GM21786 (cell line): Measurements from ENCODE around the gene DEPDC5.

ENCODE experiments used
- ATAC-seq: cut with Tn5 transposase; IDR thresholded peaks from one replicate; pipeline ENCODE4 v1.9.1; 2021; ENCODE audit not compliant: unreplicated experiment

DEPDC5 gene

GRCh38 chr22:31846161-31847115 is 92.6 kb downstream of the DEPDC5 start:
- no peak for ATAC-seq

- ATAC-seq = no peak
These were observed 94.6 kb downstream of the DEPDC5 start for GRCh38 chr22:31848411-31848810.

DNA sequence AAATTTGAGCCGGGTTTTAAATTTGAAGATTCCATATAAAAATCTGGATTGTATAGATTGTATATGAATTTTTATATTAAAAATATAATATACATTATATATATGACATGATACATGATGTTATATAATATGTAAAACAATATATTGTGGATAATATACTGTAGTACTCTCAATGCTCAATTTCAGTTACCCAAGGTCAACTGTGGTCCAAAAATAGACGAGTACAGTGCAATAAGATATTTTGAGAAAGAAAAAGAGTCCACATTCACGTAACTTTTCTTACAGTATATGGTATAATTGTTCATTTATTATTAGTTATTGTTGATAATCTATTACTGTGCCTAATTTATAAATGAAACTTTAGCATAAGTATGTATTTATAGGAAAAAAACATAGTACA is 96.3 kb downstream of the DEPDC5 start:
- ATAC-seq = no peak

GRCh38 chr22:31852691-31853421 is 99.0 kb downstream of the DEPDC5 start:
- ATAC-seq = no peak

DNA sequence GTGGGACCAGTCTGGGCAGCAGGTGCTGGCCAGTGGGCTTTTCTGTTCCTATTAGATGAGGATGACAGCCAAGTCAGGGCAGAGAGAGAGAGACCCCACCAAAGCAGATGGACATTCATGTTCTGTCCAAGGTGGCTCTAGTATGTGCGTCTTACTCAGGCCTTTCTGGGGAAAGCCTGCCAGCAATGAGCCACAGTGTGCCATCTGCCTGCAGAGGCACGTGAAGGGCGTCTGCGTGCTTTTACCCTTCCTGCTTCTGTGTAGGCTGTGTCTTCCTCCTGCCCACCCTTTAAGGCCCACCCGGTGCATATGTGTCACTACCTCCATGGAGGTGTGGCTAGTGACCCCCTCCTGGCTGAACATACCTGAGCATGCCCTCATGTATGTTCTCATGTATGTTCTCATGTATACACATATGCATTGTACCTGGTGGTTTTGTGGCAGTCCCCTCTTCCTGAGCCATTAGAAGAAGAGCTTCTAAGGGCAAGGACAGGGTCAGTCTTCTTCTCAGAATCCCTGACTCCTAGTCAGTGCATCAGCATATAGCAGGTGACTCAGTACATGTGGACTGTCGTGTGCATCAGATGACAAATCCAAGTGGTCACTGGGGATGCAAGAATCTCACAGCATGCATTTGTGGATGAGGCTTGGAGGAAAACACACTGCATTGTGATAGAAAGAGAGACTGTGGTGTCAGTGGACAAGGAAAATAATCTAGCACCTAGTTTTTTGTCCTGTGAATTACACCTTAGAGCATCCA is 100.1 kb downstream of the DEPDC5 start:
- no peak for ATAC-seq

- ATAC-seq = no peak
These were observed 103.4 kb downstream of the DEPDC5 start for GRCh38 chr22:31857247-31857646.

GRCh38 chr22:31861226-31861840 is 107.5 kb downstream of the DEPDC5 start:
- no peak for ATAC-seq

- ATAC-seq = no peak
These were observed 113.1 kb downstream of the DEPDC5 start for GRCh38 chr22:31866918-31867317.

GRCh38 chr22:31867386-31868153 is 113.8 kb downstream of the DEPDC5 start:
- ATAC-seq = no peak

GRCh38 chr22:31869739-31870138 is 115.9 kb downstream of the DEPDC5 start:
- ATAC-seq = no peak

DNA sequence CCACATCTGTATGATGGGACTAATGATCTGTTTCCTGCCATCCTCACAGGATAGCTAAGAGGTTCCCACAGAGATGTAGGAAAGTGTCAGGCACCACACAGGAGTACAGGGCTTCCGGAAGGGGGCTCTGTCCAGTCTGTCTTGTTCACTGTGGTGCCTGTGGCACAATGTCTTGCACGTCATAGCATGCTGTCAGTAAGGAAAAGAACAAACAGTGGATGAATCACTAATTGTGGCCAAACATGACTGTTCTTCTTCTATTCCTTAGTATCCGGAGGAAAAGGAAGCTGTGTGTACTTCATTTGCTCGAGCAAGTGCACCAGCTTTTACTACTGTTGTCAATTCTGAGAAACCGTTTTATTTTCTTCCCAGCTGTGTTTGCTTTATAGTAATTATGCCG is 117.1 kb downstream of the DEPDC5 start:
- no peak for ATAC-seq

DNA sequence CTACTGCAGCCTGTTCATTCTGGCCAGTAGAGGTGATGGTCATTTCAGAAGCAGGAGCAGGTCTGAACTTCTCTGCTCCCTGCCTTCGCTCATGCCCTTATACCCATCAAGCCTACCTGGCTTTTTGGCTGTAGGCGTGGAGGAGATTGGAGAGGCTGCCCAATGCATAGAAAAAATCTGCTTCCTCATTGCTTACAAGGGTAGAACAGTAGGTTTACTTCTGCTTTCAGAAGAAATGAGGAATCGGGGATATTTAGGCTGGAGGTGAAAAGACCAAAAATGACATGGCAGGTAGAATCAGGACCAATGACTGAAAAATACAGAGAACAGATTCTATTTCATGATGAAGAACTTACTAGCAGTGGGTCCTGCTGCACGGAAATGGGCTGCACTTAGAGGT is 117.7 kb downstream of the DEPDC5 start:
- no peak for ATAC-seq

DNA sequence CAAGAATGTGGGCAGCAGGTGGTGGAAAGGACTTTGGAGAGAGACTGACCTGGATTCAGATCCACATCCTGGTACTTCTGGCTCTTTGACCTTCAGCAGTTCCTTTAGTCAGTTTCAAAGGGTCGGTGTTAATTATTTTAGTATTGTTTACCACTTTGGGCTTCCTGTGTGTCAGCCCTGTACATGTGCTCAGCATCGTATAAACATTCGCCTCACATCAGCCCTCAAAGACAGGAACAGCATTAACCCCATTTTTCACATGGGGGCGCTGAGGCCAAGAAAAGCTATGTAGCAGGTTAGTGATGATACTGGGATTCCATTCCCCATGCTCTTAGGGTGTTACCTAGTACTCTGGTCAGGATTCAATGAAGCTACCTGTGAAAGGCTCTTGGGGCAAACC is 118.4 kb downstream of the DEPDC5 start:
- ATAC-seq = no peak

DNA sequence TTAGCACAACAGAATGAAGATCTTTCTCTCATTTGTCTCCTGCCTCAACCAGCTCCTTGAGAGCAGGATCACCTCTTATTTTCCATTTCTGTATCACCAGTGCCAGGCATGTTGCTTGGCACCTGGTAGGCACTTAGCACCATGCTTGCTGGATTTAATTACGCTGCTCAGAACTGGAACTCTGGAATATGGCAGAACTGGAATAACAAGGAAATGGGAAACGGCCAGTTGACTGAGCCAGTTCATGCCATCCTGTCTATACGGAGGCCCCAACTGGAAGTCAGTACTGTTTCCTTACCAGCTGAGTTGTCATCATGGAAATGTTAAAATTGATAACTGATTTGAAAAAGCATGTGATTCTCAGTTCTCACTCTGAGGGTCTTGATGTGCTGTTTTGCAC is 121.0 kb downstream of the DEPDC5 start:
- ATAC-seq = no peak

DNA sequence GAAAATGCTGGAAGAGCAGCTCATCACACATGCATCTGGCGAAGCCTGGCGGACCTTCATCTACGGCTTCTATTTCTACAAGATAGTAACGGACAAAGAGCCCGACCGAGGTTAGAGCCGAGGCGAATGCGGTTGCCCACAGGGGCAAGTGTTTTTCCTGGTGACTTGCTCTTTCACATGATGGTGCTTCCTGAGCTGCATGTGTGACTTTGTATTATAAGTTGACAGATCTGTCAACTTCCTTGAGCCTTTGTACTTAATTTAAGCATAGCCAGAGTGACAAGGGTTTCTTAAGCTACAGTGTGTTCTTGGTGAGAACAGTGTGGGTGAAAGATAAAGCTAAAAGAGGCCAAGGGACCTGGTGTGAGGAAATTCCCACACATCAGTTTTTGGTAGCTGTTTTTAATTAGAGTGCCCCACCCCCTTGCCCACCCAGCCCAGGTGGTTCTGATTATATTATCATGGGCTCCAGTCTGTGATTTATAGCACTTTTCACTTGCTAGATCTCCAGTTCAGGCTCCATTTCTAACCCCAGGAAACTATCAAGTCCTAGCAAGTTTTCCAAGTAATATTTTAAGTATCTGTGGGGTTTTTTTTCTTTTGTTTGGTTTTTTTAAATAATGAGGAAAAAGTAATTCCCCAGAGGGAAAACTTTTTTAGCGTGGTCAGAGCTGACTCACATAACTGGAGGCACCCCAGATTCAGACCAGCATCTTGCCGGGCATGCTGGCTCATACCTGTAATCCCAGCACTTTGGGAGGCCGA is 122.5 kb downstream of the DEPDC5 start:
- no peak for ATAC-seq

- ATAC-seq = no peak
These were observed 125.8 kb downstream of the DEPDC5 start for GRCh38 chr22:31879585-31879984.

GRCh38 chr22:31881200-31881599 is 127.4 kb downstream of the DEPDC5 start:
- ATAC-seq = no peak

DNA sequence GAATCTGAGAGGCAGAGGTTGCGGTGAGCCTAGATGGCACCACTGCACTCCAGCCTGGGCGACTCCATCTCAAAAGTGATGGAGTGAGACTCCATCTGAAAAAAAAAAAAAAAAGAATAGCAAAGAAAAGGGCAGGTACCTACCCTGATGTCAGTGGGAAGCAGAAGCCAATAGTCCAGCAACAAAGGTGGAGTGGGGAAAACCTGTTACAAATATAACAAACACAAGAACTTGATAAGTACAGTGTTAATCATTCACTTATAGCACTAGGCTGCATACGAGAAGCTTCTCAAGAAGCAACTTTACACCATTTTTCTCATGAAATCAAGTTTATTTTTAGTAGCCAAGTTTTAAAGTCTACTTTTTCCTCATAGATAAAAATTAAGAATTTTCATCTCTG is 128.0 kb downstream of the DEPDC5 start:
- no peak for ATAC-seq

GRCh38 chr22:31882971-31883370 is 129.2 kb downstream of the DEPDC5 start:
- ATAC-seq = no peak

- ATAC-seq = no peak
These were observed 130.2 kb downstream of the DEPDC5 start for GRCh38 chr22:31883989-31884388.
